HCT116 (cell line): ENCODE data around the gene CLSTN1. TPM values are rescaled to one million over a fixed set of nuclear protein-coding genes. Genes with fewer than 3 reads are reported as not detected.

Source experiments
- ATAC-seq: fragments of 200-7000 bp; cut with Tn5 transposase; 2 replicates; pipeline ENCODE4 v1.9.1; 2020; ENCODE audit warnings: mild to moderate bottlenecking, moderate library complexity
- BruUV-seq: library from RNA; stranded (reverse); fragments of 400-500 nt; replicated peaks from 2 replicates; lab custom pipeline; 2021; lab: Mats Ljungman, UMichigan
- CTCF ChIA-PET: fragments of 300-600 bp; sonication (Branson Sonifier 250); formaldehyde crosslinking; loops from one replicate; lab custom pipeline; 2021; ENCODE audit warnings: antibody characterized with exemption; lab: Charles Lee
- POLR2A ChIA-PET: fragments of 300-600, 350-600 bp; sonication (Branson Sonifier 250); formaldehyde crosslinking; loops from one replicate; lab custom pipeline; 2021; ENCODE audit warnings: antibody characterized with exemption; lab: Charles Lee
- RAD21 ChIA-PET, 2 experiments: fragments of 300-600 bp; sonication (Branson Sonifier 250); formaldehyde crosslinking; loops; one replicate each; lab custom pipeline; 2023; ENCODE audit warnings: low total read pairs in 2 of 2; ENCODE audit not compliant: uncharacterized antibody in 2 of 2, unreplicated experiment in 2 of 2, low non-redundant PET in 1 of 2; lab: Charles Lee
- DNase-seq: peaks from one replicate; pipeline ENCODE4 v3.0.0-alpha.2; 2010; ENCODE audit warnings: low read depth, low spot score
- H2AFZ ChIP-seq: fragments of 200-600 bp; shearing (Covaris generic), sonication (generic); 2 replicates; pipeline ENCODE4 v1.6.1; 2017; ENCODE audit warnings: low read depth, mixed run types, mixed read lengths, antibody characterized with exemption, low read length; ENCODE audit not compliant: poor library complexity, severe bottlenecking
- H3K27ac ChIP-seq: 2 replicates; pipeline ENCODE4 v1.5.1; 2012; ENCODE audit warnings: low read depth, low read length
- H3K27me3 ChIP-seq: fragments of 200-600 bp; sonication (generic); 2 replicates; pipeline ENCODE4 v1.6.1; 2016; ENCODE audit warnings: mixed run types, low read length, mixed read lengths; ENCODE audit not compliant: insufficient read depth
- H3K36me3 ChIP-seq, 2 experiments: fragments of 200-500 bp in 1 of 2; fragments of 200-600 bp in 1 of 2; sonication (Bioruptor generic) in 1 of 2; sonication (generic) in 1 of 2; 2 replicates each; pipeline versions ENCODE4 v1.5.1 to v1.6.1; 2014 to 2016; ENCODE audit warnings: low read length in 2 of 2, inconsistent platforms in 1 of 2, mixed read lengths in 1 of 2, mixed run types in 1 of 2; ENCODE audit not compliant: insufficient read depth in 2 of 2, control insufficient read depth in 1 of 2
- H3K4me1 ChIP-seq, 2 experiments: fragments of 200-600 bp in 1 of 2; sonication (generic) in 1 of 2; 2 replicates each; pipeline versions ENCODE4 v1.5.1 to v1.6.1; 2012 to 2017; ENCODE audit warnings: low read length in 2 of 2, inconsistent platforms in 1 of 2, mild to moderate bottlenecking in 1 of 2, mixed read lengths in 1 of 2, mixed run types in 1 of 2, moderate library complexity in 1 of 2; ENCODE audit not compliant: insufficient read depth in 2 of 2, control insufficient read depth in 1 of 2
- H3K4me2 ChIP-seq: fragments of 200-600 bp; sonication (generic); 2 replicates; pipeline ENCODE4 v1.6.1; 2017; ENCODE audit warnings: mixed run types, low read length, mixed read lengths
- H3K4me3 ChIP-seq, 2 experiments: fragments of 200-600 bp in 1 of 2; sonication (generic) in 1 of 2; replicated peaks in 1 of 2; 2 replicates each; pipeline ENCODE4 v1.5.1; 2011 to 2016; ENCODE audit warnings: low read length in 2 of 2, control low read depth in 1 of 2, low read depth in 1 of 2, mild to moderate bottlenecking in 1 of 2, mixed read lengths in 1 of 2, mixed run types in 1 of 2
- H3K79me2 ChIP-seq: fragments of 200-600 bp; sonication (generic); 2 replicates; pipeline ENCODE4 v1.6.1; 2017; ENCODE audit warnings: mild to moderate bottlenecking, mixed run types, low read length, moderate library complexity, mixed read lengths; ENCODE audit not compliant: insufficient read depth
- H3K9ac ChIP-seq: fragments of 200-600 bp; sonication (generic); 2 replicates; pipeline ENCODE4 v1.6.1; 2016; ENCODE audit warnings: low read length, mixed read lengths
- H3K9me2 ChIP-seq: fragments of 200-600 bp; sonication (generic), shearing (Covaris generic); 2 replicates; pipeline ENCODE4 v1.6.1; 2017; ENCODE audit warnings: mixed run types, mild to moderate bottlenecking, moderate library complexity; ENCODE audit not compliant: insufficient read depth
- H3K9me3 ChIP-seq, 2 experiments: fragments of 200-500 bp in 1 of 2; fragments of 200-600 bp in 1 of 2; sonication (Bioruptor generic) in 1 of 2; sonication (generic) in 1 of 2; 2 replicates each; pipeline ENCODE4 v1.6.1; 2014 to 2017; ENCODE audit warnings: low read length in 2 of 2, mixed read lengths in 2 of 2, inconsistent platforms in 1 of 2, low read depth in 1 of 2, mild to moderate bottlenecking in 1 of 2, mixed run types in 1 of 2, moderate library complexity in 1 of 2; ENCODE audit not compliant: control insufficient read depth in 1 of 2, insufficient read depth in 1 of 2
- H4K20me1 ChIP-seq: fragments of 200-600 bp; sonication (generic), shearing (Covaris generic); 2 replicates; pipeline ENCODE4 v1.6.1; 2017; ENCODE audit warnings: mixed run types, mild to moderate bottlenecking, moderate library complexity; ENCODE audit not compliant: insufficient read depth
- CEBPB ChIP-seq: IDR thresholded peaks from 2 replicates; pipeline ENCODE4 v1.6.1; 2012; ENCODE audit warnings: low read depth
- EGR1 ChIP-seq: IDR thresholded peaks from 2 replicates; pipeline ENCODE4 v1.6.1; 2012; ENCODE audit warnings: low read depth
- EZH2phosphoT487 ChIP-seq: fragments of 200-600 bp; IDR thresholded peaks from 2 replicates; pipeline ENCODE4 v1.6.1; 2018; ENCODE audit warnings: antibody characterized with exemption, borderline replicate concordance
- JUND ChIP-seq: IDR thresholded peaks from 2 replicates; pipeline ENCODE4 v1.6.1; 2012
- POLR2A ChIP-seq: IDR thresholded peaks from 2 replicates; pipeline ENCODE4 v1.7.0; 2011; ENCODE audit warnings: borderline replicate concordance; ENCODE audit not compliant: insufficient read depth, insufficient read length; ENCODE audit errors: extremely low read depth
- RAD21 ChIP-seq: IDR thresholded peaks from 2 replicates; pipeline ENCODE4 v1.6.1; 2012; ENCODE audit warnings: low read depth, mild to moderate bottlenecking
- SP1 ChIP-seq: IDR thresholded peaks from 2 replicates; pipeline ENCODE4 v1.6.1; 2012; ENCODE audit warnings: low read depth
- ZBTB33 ChIP-seq: IDR thresholded peaks from 2 replicates; pipeline ENCODE4 v1.6.1; 2011; ENCODE audit warnings: mild to moderate bottlenecking, low read length, moderate library complexity; ENCODE audit not compliant: insufficient replicate concordance; ENCODE audit errors: extremely low read depth
- ZFX ChIP-seq: fragments of 450-650 bp; IDR thresholded peaks from 2 replicates; pipeline ENCODE4 v1.6.1; 2017
- ZNF274 ChIP-seq: fragments of 200-500 bp; sonication (Bioruptor generic); IDR thresholded peaks from 2 replicates; pipeline ENCODE4 v1.6.1; 2014; ENCODE audit warnings: mild to moderate bottlenecking, low read depth, low read length, inconsistent platforms
- intact Hi-C: fragments of 100-400 bp; cut with micrococcal nuclease; formaldehyde crosslinking; loops from 2 replicates; pipeline ENCODE4 v1.10.0; 2022
- total RNA-seq: library from RNA; stranded (reverse); gene quantifications from one replicate; pipeline ENCODE4 v1.2.1, GENCODE V29; 2021; ENCODE audit not compliant: unreplicated experiment
- TF ChIP-seq, protein P1 (sequence below): IDR thresholded peaks from 2 replicates; pipeline ENCODE4 v1.6.1; 2012

The CLSTN1 gene
- total RNA-seq, 1 experiment from 2014 or later = 113 TPM

- peak; percentile 50; the same call in 1 of the 2 replicates for TF ChIP-seq EGR1
- TF ChIP-seq SP1 = 0 out of 2 replicates have a peak, but pooled peaks have one; percentile 17
Observed at GRCh38 chr1:9823943-9824701, at the start of gene CLSTN1 (continued).

DNA sequence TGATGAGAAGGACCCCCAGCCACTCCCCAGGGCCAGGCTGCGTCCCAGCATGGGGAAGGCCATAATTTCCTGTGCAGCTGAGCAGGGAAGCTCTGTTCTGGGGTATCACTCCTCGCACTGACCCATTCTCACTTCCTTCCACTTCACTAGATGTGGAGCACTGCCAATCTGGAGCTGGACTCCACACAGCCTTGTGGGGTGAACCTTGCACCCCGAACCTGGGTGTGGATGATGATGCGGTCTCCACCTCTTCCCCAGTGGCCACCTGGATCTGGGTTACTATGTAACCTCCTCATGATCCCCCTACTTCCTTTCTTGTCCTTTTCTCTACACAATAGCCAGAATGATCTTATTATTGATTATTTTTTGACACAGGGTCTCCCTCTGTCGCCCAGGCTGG lies 49.6 kb upstream of the CLSTN1 start:
- no peak overlapping the region for H3K4me3 ChIP-seq
- no peaks in the 10 kb centered on the region for H4K20me1 ChIP-seq
- no peaks in the 10 kb centered on the region for H3K36me3 ChIP-seq
- peaks cover 8 to 24% of the 10 kb centered on the region in 2 experiments for H3K4me1 ChIP-seq
- DNase-seq = no peak
- POLR2A ChIA-PET = no interaction called here
- H3K27ac ChIP-seq = no peak overlapping the region
- CTCF ChIA-PET = interaction anchor here (0.9 to 1.8 kb wide), 2 partner anchors 41 to 70 kb away, joined by 5 to 7 read pairs; partner anchors contain the start of genes LZIC and NMNAT1
- BruUV-seq = no TSS peak
- no peaks in the 10 kb centered on the region for H3K27me3 ChIP-seq
- TF ChIP-seq, protein P1, sequence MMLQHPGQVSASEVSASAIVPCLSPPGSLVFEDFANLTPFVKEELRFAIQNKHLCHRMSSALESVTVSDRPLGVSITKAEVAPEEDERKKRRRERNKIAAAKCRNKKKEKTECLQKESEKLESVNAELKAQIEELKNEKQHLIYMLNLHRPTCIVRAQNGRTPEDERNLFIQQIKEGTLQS = no peak
- RAD21 ChIA-PET = no interaction called here
- H3K9me3 ChIP-seq = no peaks in the 10 kb centered on the region
- no peaks in the 10 kb centered on the region for H3K9me2 ChIP-seq
- no peak overlapping the region for H3K4me2 ChIP-seq
- H2AFZ ChIP-seq = no peak overlapping the region
- no peak for ATAC-seq
- intact Hi-C loops = no loop called here
- no peaks in the 10 kb centered on the region for H3K79me2 ChIP-seq
- H3K9ac ChIP-seq = no peak overlapping the region

GRCh38 chr1:9872430-9873165 lies 48.8 kb upstream of the CLSTN1 start:
- Histone ChIP-seq H3K4me1 (peaks cover 3 to 16% of the 10 kb centered on the region in 2 experiments; a peak in 3 of 4 replicates), H3K9me3 (no peaks in the 10 kb centered on the region)
- intact Hi-C loops = no loop called here
- TF ChIP-seq ZNF274 (no peak), RAD21 (no peak), POLR2A (no peak), ZBTB33 (no peak), CEBPB (no peak), ZFX (no peak), EZH2phosphoT487 (no peak), SP1 (no peak), JUND (no peak)
- TF ChIP-seq, protein P1 = no peak
- TF ChIP-seq, all 23 proteins: peak for 0
- Histone ChIP-seq H3K9me2 (no peaks in the 10 kb centered on the region), H3K4me2 (no peak overlapping the region), H3K4me3 (no peak overlapping the region), H3K9ac (no peak overlapping the region), H3K27ac (no peak overlapping the region), H3K27me3 (no peaks in the 10 kb centered on the region), H2AFZ (no peak overlapping the region), H3K36me3 (no peaks in the 10 kb centered on the region), H4K20me1 (no peaks in the 10 kb centered on the region), H3K79me2 (no peaks in the 10 kb centered on the region)
- ATAC-seq (no peak), DNase-seq (no peak)
- ChIA-PET POLR2A (no interaction called here), RAD21 (no interaction called here), CTCF (interaction anchor here (0.9 to 1.8 kb wide), 3 partner anchors 42 to 88 kb away, joined by 4 to 7 read pairs (median 5); partner anchors contain the start of genes LZIC and NMNAT1)
- BruUV-seq = no TSS peak
